ENCODE results near the gene PGC.

DNA sequence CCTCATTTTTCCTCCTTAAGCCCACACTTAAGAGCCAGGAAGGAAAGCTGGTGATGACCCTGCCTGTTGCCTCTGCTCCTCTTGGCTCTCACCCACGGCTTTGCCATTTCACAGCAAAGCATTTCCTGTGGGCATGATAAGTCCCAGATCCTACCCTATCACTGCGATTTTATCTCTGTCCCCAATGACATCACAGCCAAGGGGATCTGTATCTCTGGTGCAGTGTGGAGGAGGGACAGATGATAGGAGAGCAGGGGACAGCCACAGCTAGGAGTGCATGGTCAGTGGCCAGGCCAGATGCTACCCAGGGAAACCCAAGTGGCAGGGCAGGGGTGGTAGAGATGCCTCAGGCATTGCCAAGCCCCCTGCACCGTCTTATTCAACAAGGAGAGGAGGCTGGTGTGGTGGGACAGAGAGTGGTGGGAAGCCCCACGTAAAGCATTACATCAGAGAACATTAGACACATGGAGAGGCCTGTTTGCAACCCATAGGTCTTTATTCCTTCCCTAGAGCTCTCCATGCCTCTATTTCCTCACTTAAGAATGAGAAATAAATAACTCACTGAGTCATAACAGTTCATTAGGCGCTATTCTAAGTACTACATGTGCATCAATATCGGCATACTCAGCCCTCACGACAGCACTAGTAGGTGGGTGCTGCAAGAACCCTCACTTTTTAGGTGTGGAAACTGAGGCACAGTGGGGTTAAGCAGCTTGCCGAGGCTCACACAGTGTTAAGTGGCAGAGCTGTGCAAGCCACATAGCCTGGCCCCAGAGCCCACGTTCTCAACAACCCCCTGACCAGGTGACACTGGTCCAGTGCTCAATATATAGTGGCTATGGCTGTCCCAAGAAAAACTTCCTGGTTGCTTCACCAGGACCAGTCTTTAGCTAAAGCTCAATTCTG, 16.4 kb downstream of the PGC start:
- TF ChIP-seq, protein P1, sequence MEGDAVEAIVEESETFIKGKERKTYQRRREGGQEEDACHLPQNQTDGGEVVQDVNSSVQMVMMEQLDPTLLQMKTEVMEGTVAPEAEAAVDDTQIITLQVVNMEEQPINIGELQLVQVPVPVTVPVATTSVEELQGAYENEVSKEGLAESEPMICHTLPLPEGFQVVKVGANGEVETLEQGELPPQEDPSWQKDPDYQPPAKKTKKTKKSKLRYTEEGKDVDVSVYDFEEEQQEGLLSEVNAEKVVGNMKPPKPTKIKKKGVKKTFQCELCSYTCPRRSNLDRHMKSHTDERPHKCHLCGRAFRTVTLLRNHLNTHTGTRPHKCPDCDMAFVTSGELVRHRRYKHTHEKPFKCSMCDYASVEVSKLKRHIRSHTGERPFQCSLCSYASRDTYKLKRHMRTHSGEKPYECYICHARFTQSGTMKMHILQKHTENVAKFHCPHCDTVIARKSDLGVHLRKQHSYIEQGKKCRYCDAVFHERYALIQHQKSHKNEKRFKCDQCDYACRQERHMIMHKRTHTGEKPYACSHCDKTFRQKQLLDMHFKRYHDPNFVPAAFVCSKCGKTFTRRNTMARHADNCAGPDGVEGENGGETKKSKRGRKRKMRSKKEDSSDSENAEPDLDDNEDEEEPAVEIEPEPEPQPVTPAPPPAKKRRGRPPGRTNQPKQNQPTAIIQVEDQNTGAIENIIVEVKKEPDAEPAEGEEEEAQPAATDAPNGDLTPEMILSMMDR (IDR thresholded peaks at IDR 0.05; ENCODE audit: low read depth, low read length), result no peak
- no peak for TF ChIP-seq EZH2phosphoT487 (IDR thresholded peaks at IDR 0.05; ENCODE audit: low read depth)
